NT2/D1 (cell line): ENCODE measurements around the gene PRAME.

Source experiments
- SUZ12 ChIP-seq: IDR thresholded peaks from 2 replicates; pipeline ENCODE4 v1.6.1; 2011; ENCODE audit not compliant: insufficient read length, insufficient read depth; ENCODE audit errors: extremely low read depth
- YY1 ChIP-seq: IDR thresholded peaks from 2 replicates; pipeline ENCODE4 v1.6.1; 2011; ENCODE audit not compliant: insufficient read length, insufficient read depth

- TF ChIP-seq YY1: no peak
- TF ChIP-seq SUZ12: no peak
These were observed 10.2 kb upstream of the PRAME start for GRCh38 chr22:22569218-22569617.
